Activated naive CD8-positive, alpha-beta T cell treated with anti-CD3 and anti-CD28 coated beads, Interleukin-2, amount 50 U/mL, for 16 hours (primary cell): ENCODE data around the gene ARHGAP36.

ENCODE experiments used
- DNase-seq: peaks from one replicate; pipeline ENCODE4 v3.0.0-alpha.2; 2020; ENCODE audit warnings: low read depth, low spot score

The ARHGAP36 gene

GRCh38 chrX:131068945-131069719 is 11.0 kb downstream of the ARHGAP36 start:
- DNase-seq = no peak

- DNase-seq = no peak
These were observed 14.9 kb downstream of the ARHGAP36 start for GRCh38 chrX:131072871-131073571.

GRCh38 chrX:131073607-131074006 is 15.5 kb downstream of the ARHGAP36 start:
- no peak for DNase-seq

- no peak for DNase-seq
These were observed 23.9 kb downstream of the ARHGAP36 start for GRCh38 chrX:131081772-131082740.

- no peak for DNase-seq
These were observed 25.5 kb downstream of the ARHGAP36 start for GRCh38 chrX:131083510-131084142.

- no peak for DNase-seq
These were observed 26.0 kb downstream of the ARHGAP36 start for GRCh38 chrX:131084145-131084544.

- DNase-seq = no peak
These were observed 78.6 kb downstream of the ARHGAP36 start for GRCh38 chrX:131136776-131137175.

- no peak for DNase-seq
These were observed 80.9 kb downstream of the ARHGAP36 start for GRCh38 chrX:131139072-131139471.
